Ovary (tissue), 3 donors: ENCODE data around the gene CAMKMT.

Experiments used
- CTCF ChIP-seq, 3 donors: fragments of 450-650 bp in 2 of 3; fragments of 200-600 bp in 1 of 3; IDR thresholded peaks; one replicate each; pipeline versions ENCODE4 v1.5.1 to v1.8.0; 2016 to 2022; ENCODE audit warnings: antibody characterized with exemption in 3 of 3, mild to moderate bottlenecking in 1 of 3
- EP300 ChIP-seq: sonication (generic); formaldehyde crosslinking; IDR thresholded peaks from one replicate; pipeline ENCODE4 v1.6.1; 2017; ENCODE audit warnings: antibody characterized with exemption
- POLR2A ChIP-seq: fragments of 450-650 bp; IDR thresholded peaks from one replicate; pipeline ENCODE4 v1.6.1; 2017; ENCODE audit warnings: antibody characterized with exemption, mild to moderate bottlenecking, moderate library complexity
- donor health status: DM: no; HTN: no; CAD: no.

GRCh38 chr2:44348400-44348799 lies 13.3 kb upstream of the CAMKMT start:
- TF ChIP-seq EP300 (no peak), CTCF (IDR thresholded peaks at IDR 0.05) (no peak), POLR2A (no peak)
